Body of pancreas (tissue), 4 donors: ENCODE data around the gene SLC24A4. TPM values are rescaled to one million over a fixed set of nuclear protein-coding genes. Genes with fewer than 3 reads are reported as not detected.

Experiments
- ATAC-seq: fragments of 150-250 bp; one replicate; pipeline ENCODE4 v1.9.1; 2016
- DNase-seq, 4 donors: peaks; one replicate each; pipeline ENCODE4 v3.0.0-alpha.2; 2019
- H3K27ac ChIP-seq, 4 donors: fragments of 200-600 bp; sonication (generic); 1 replicate in 3 of 4; 2 replicates in 1 of 4; pipeline versions ENCODE4 v1.5.1 to v1.6.1; 2016 to 2019; ENCODE audit warnings: mild to moderate bottlenecking in 1 of 4, mixed read lengths in 1 of 4, moderate library complexity in 1 of 4
- H3K27me3 ChIP-seq, 2 donors: fragments of 200-600 bp; sonication (generic); one replicate each; pipeline ENCODE4 v1.6.0; 2016; ENCODE audit warnings: mild to moderate bottlenecking in 1 of 2
- H3K36me3 ChIP-seq, 2 donors: fragments of 200-600 bp; sonication (generic); replicated peaks in 1 of 2; 2 replicates each; pipeline ENCODE4 v1.5.1; 2016; ENCODE audit warnings: low read depth in 2 of 2; ENCODE audit not compliant: insufficient read depth in 1 of 2
- H3K4me1 ChIP-seq: fragments of 200-600 bp; sonication (generic); one replicate; pipeline ENCODE4 v1.6.0; 2016
- H3K4me3 ChIP-seq, 2 donors: fragments of 200-600 bp; sonication (generic); 1 replicate in 1 of 2; 2 replicates in 1 of 2; pipeline ENCODE4 v1.5.1; 2016 to 2019
- H3K9me3 ChIP-seq, 3 donors: fragments of 200-600 bp; sonication (generic); 1 replicate in 2 of 3; 2 replicates in 1 of 3; pipeline ENCODE4 v1.5.1; 2016
- CTCF ChIP-seq, 7 experiments: fragments of 450-650 bp in 4 of 7; fragments of 200-600 bp in 3 of 7; sonication (generic) in 3 of 7; IDR thresholded peaks; one replicate each; pipeline ENCODE4 v1.5.1; 2016 to 2019; ENCODE audit warnings: antibody characterized with exemption in 7 of 7
- POLR2A ChIP-seq, 3 donors: fragments of 450-650 bp; IDR thresholded peaks; one replicate each; pipeline ENCODE4 v1.6.1; 2016; ENCODE audit warnings: antibody characterized with exemption in 3 of 3, mild to moderate bottlenecking in 2 of 3
- WGBS, 2 donors: methylation state at CpG; one replicate each; pipeline ENCODE4 v1.1.5; 2017; 5-methylcytosine and 5-hydroxymethylcytosine counted together
- intact Hi-C: fragments of 100-400 bp; cut with DNase I; formaldehyde crosslinking; loops from one replicate; pipeline ENCODE4 v1.15.1; 2023
- total RNA-seq, 2 donors: library from RNA; depleted of rRNA; stranded (reverse); fragments of >200 nt; gene quantifications; one replicate each; pipeline ENCODE4 v1.1.0, GENCODE V29; 2016

The SLC24A4 gene
- total RNA-seq, 2 donors from 2014 or later, result 0.26 TPM; not detected in 1

DNA sequence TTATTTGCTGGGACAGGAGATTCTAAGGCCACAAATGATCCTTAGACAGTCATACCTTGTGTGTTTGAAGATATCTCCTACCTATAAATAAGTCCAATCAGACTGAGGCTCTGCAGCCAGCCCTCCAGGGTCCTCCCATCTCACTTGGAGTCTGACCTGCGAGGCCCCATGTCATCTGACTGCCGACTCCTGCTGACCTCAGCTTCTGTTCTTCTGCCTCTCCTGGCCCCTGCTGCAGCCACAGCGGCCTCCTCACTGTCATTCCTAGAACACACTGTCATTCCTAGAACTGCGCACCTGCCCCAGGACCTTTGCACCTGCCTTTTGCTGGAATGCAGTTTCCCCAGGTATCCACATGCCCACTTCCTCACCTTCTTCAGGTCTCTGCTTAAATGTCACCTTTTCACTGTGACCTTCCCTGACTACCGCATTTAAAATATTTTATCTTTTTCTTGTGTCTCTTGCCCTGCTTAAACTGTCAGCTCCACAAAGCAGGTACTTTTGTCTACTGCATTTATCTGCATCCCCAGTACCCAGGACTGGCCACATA is 134.1 kb downstream of the SLC24A4 start:
- TF ChIP-seq POLR2A (IDR thresholded peaks at IDR 0.05) (no peak), CTCF (IDR thresholded peaks at IDR 0.05) (no peak)
- 72 to 82% methylated on average over 5 of the region's 5 CpGs for WGBS, 2 donors
- Histone ChIP-seq H3K9me3 (no peaks in the 10 kb centered on the region), H3K36me3 (no peaks in the 10 kb centered on the region), H3K4me3 (no peak overlapping the region), H3K4me1 (no peaks in the 10 kb centered on the region), H3K27me3 (no peaks in the 10 kb centered on the region), H3K27ac (no peak overlapping the region)
- no peak for ATAC-seq
- DNase-seq, result no peak
- intact Hi-C loops, result no loop called here

GRCh38 chr14:92458136-92459029 is 135.4 kb downstream of the SLC24A4 start:
- H3K4me3 ChIP-seq, result no peak overlapping the region
- H3K36me3 ChIP-seq, result no peaks in the 10 kb centered on the region
- no peak for DNase-seq
- no peaks in the 10 kb centered on the region for H3K27me3 ChIP-seq
- H3K4me1 ChIP-seq, result no peaks in the 10 kb centered on the region
- peak overlapping the region in 1 of 4 donors; percentile 17 for H3K27ac ChIP-seq
- no peaks in the 10 kb centered on the region for H3K9me3 ChIP-seq
- ATAC-seq, result no peak
- WGBS, 2 donors, result 74 to 80% methylated on average over 14 to 16 of the region's 17 CpGs
- intact Hi-C loops, result no loop called here
- TF ChIP-seq POLR2A (IDR thresholded peaks at IDR 0.05), result no peak
- TF ChIP-seq CTCF (IDR thresholded peaks at IDR 0.05), result no peak

GRCh38 chr14:92459030-92459949 is 136.3 kb downstream of the SLC24A4 start:
- TF ChIP-seq POLR2A (IDR thresholded peaks at IDR 0.05) (no peak), CTCF (IDR thresholded peaks at IDR 0.05) (no peak)
- no peak overlapping the region for H3K4me3 ChIP-seq
- no peaks in the 10 kb centered on the region for H3K9me3 ChIP-seq
- H3K36me3 ChIP-seq, result no peaks in the 10 kb centered on the region
- intact Hi-C loops, result no loop called here
- H3K27ac ChIP-seq, result peak overlapping the region in 1 of 4 donors; percentile 17
- H3K27me3 ChIP-seq, result no peaks in the 10 kb centered on the region
- ATAC-seq (peak; percentile 43), DNase-seq (no peak)
- WGBS, 2 donors, result 68 to 70% methylated on average over 17 to 18 of the region's 18 CpGs
- H3K4me1 ChIP-seq, result no peaks in the 10 kb centered on the region

DNA sequence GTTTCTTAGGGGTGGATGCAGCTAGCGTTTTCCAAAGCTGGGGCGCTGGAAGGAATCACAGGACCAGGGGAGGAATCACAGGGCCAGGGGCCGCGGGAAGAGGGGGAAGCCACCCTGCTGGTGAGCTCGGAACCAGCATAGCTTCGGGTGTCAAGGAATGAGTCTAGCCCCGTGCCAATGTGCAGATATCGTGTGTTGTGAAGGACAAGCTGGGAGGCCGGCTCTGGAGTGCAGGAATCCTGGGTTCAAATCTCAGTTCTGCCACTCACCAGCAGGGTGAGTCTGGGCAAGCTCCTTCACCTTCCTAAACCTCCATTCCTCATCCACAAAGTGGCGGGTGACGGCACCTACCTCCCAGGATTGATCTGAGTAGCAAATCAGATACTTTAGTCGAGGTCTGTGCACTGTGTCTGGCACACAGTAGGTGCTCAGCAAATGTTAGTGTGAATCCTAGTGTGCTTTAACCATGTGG is 137.0 kb downstream of the SLC24A4 start:
- no peak overlapping the region for H3K4me3 ChIP-seq
- no peaks in the 10 kb centered on the region for H3K9me3 ChIP-seq
- 62 to 70% methylated on average over 7 to 12 of the region's 12 CpGs for WGBS, 2 donors
- no peak overlapping the region for H3K27ac ChIP-seq
- no peaks in the 10 kb centered on the region for H3K27me3 ChIP-seq
- ATAC-seq, result no peak
- no peaks in the 10 kb centered on the region for H3K4me1 ChIP-seq
- DNase-seq, result no peak
- no peak for TF ChIP-seq POLR2A (IDR thresholded peaks at IDR 0.05)
- no peaks in the 10 kb centered on the region for H3K36me3 ChIP-seq
- intact Hi-C loops, result no loop called here

DNA sequence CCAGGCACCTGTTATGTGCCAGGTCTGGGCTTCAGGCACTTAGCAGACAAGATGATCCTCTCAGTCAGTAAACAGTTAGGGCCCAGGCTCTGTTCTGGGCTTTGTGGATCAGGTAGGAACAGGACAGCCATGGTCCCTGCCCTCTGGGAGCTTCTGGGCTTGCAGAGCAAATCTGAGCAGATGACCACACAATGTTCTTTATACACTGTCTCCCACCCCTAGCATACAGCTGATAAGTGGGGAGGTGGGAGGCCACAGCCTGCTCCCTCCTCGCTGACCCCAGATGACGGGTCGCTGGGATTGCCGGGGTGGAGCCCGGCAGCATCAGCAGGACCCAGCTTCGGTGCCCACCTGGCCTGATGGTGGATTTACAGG is 137.6 kb downstream of the SLC24A4 start:
- TF ChIP-seq POLR2A (IDR thresholded peaks at IDR 0.05), result no peak
- TF ChIP-seq CTCF (IDR thresholded peaks at IDR 0.05), result no peak
- no peak overlapping the region for H3K4me3 ChIP-seq
- intact Hi-C loops, result no loop called here
- no peaks in the 10 kb centered on the region for H3K9me3 ChIP-seq
- DNase-seq (no peak), ATAC-seq (no peak)
- no peaks in the 10 kb centered on the region for H3K4me1 ChIP-seq
- H3K36me3 ChIP-seq, result no peaks in the 10 kb centered on the region
- no peaks in the 10 kb centered on the region for H3K27me3 ChIP-seq
- 66 to 83% methylated on average over 6 of the region's 6 CpGs for WGBS, 2 donors
- peak overlapping the region in 2 of 4 donors; percentile 25 to 31 for H3K27ac ChIP-seq
